MCF 10A (cell line): ENCODE results near the gene PRR35. TPM values are rescaled to one million over a fixed set of nuclear protein-coding genes. Genes with fewer than 3 reads are reported as not detected.

Experiments used
- BruUV-seq: library from RNA; stranded (reverse); fragments of 400-500 nt; replicated peaks from 2 replicates; lab custom pipeline; 2021; lab: Mats Ljungman, UMichigan
- CTCF ChIA-PET: fragments of 300-600 bp; sonication (Branson Sonifier 250); formaldehyde crosslinking; extraction: SDS; loops from one replicate; lab custom pipeline; 2021; ENCODE audit warnings: antibody characterized with exemption, inconsistent platforms; lab: Yijun Ruan, JAX
- POLR2A ChIA-PET: fragments of 300-600, 350-650 bp; sonication (Branson Sonifier 250); formaldehyde crosslinking; extraction: SDS; loops from one replicate; lab custom pipeline; 2020; ENCODE audit warnings: antibody characterized with exemption, inconsistent platforms; lab: Yijun Ruan, JAX
- DNase-seq: peaks from one replicate; pipeline ENCODE4 v3.0.0-alpha.2; 2018; ENCODE audit not compliant: unreplicated experiment
- H3K27ac Mint-ChIP-seq: one replicate; pipeline ENCODE4 v1.8.0; 2022; ENCODE audit warnings: mild to moderate bottlenecking, low read depth, mixed read lengths; ENCODE audit not compliant: unreplicated experiment
- H3K27me3 Mint-ChIP-seq: one replicate; pipeline ENCODE4 v1.8.0; 2022; ENCODE audit warnings: mixed read lengths; ENCODE audit not compliant: insufficient read depth, unreplicated experiment
- H3K36me3 Mint-ChIP-seq: one replicate; pipeline ENCODE4 v1.8.0; 2022; ENCODE audit warnings: mild to moderate bottlenecking, moderate library complexity, mixed read lengths; ENCODE audit not compliant: insufficient read depth, unreplicated experiment
- H3K4me1 Mint-ChIP-seq: one replicate; pipeline ENCODE4 v1.8.0; 2022; ENCODE audit warnings: mixed read lengths; ENCODE audit not compliant: insufficient read depth, unreplicated experiment
- H3K4me3 Mint-ChIP-seq: one replicate; pipeline ENCODE4 v1.8.0; 2022; ENCODE audit warnings: mild to moderate bottlenecking, moderate library complexity, mixed read lengths; ENCODE audit not compliant: unreplicated experiment
- H3K9me3 Mint-ChIP-seq: one replicate; pipeline ENCODE4 v1.8.0; 2022; ENCODE audit warnings: mixed read lengths; ENCODE audit not compliant: unreplicated experiment
- intact Hi-C: fragments of 100-400 bp; cut with micrococcal nuclease; formaldehyde crosslinking; loops from 2 replicates; pipeline ENCODE4 v1.14.1; 2022
- total RNA-seq: library from RNA; stranded (reverse); gene quantifications from 2 replicates; pipeline ENCODE4 v1.2.3, GENCODE V29; 2022
- TF ChIP-seq, protein P1 (sequence below): fragments of 200-600 bp; IDR thresholded peaks from one replicate; pipeline ENCODE4 v1.8.0; 2022; ENCODE audit warnings: antibody characterized with exemption, mild to moderate bottlenecking; ENCODE audit not compliant: unreplicated experiment

Gene PRR35
- total RNA-seq, 1 experiment from 2014 or later, result not detected

DNA sequence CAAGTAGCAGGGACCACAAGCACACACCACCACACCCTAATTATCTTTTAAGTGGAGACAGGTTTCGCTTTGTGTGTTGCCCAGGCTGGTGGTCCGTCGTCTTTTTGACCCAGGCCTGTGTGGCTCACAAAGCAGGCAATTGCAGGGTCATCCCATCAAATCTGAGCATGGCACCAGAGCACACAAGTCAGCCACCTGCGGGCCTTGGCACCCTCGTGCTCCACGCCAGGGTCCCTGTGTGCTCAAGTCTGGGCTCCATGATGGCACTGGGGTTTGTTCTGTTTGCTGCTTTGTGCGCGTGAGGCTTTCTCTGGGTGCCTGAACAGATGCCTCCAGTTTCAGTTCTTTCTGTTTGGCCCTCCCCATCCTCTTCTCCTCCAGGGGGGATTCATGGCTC lies 35.1 kb upstream of the PRR35 start:
- TF ChIP-seq, protein P1, sequence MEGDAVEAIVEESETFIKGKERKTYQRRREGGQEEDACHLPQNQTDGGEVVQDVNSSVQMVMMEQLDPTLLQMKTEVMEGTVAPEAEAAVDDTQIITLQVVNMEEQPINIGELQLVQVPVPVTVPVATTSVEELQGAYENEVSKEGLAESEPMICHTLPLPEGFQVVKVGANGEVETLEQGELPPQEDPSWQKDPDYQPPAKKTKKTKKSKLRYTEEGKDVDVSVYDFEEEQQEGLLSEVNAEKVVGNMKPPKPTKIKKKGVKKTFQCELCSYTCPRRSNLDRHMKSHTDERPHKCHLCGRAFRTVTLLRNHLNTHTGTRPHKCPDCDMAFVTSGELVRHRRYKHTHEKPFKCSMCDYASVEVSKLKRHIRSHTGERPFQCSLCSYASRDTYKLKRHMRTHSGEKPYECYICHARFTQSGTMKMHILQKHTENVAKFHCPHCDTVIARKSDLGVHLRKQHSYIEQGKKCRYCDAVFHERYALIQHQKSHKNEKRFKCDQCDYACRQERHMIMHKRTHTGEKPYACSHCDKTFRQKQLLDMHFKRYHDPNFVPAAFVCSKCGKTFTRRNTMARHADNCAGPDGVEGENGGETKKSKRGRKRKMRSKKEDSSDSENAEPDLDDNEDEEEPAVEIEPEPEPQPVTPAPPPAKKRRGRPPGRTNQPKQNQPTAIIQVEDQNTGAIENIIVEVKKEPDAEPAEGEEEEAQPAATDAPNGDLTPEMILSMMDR, result no peak
- POLR2A ChIA-PET, result interaction anchor here (0.5 to 3.4 kb wide), 11 partner anchors 8 to 216 kb away, joined by 3 to 40 read pairs (median 4); partner anchors contain the start of genes CIAO3, DECR2, RAB11FIP3 and RHOT2
- H3K9me3 Mint-ChIP-seq, result no peaks in the 10 kb centered on the region
- no TSS peak for BruUV-seq
- intact Hi-C loops, result loop anchor here (1.0 to 10.0 kb wide), 2 partner anchors 100 to 133 kb away; partner anchors contain the start of gene RAB11FIP3
- peaks cover 32% of the 10 kb centered on the region for H3K36me3 Mint-ChIP-seq
- peak overlapping the region; percentile 85 for H3K4me3 Mint-ChIP-seq
- CTCF ChIA-PET, result interaction anchor here (0.9 to 1.3 kb wide), 2 partner anchors 98 to 101 kb away, joined by 3 to 6 read pairs; no protein-coding TSS in a partner anchor
- no peaks in the 10 kb centered on the region for H3K27me3 Mint-ChIP-seq
- DNase-seq, result no peak
- peaks cover 8% of the 10 kb centered on the region for H3K4me1 Mint-ChIP-seq
- H3K27ac Mint-ChIP-seq, result peak overlapping the region; percentile 89

- no peaks in the 10 kb centered on the region for H3K27me3 Mint-ChIP-seq
- H3K9me3 Mint-ChIP-seq, result no peaks in the 10 kb centered on the region
- BruUV-seq, result no TSS peak
- H3K27ac Mint-ChIP-seq, result peak overlapping the region; percentile 89
- peak; percentile 92 for DNase-seq
- ChIA-PET CTCF (interaction anchor here (0.7 to 1.3 kb wide), 5 partner anchors 11 to 203 kb away, joined by 3 to 6 read pairs (median 3); no protein-coding TSS in a partner anchor), POLR2A (interaction anchor here (0.5 to 4.0 kb wide), 17 partner anchors 8 to 215 kb away, joined by 3 to 40 read pairs (median 7); partner anchors contain the start of genes CIAO3, DECR2, METTL26 and RAB11FIP3)
- H3K4me1 Mint-ChIP-seq, result peaks cover 8% of the 10 kb centered on the region
- TF ChIP-seq, protein P1, result no peak
- intact Hi-C loops, result loop anchor here (1.0 to 10.0 kb wide), 2 partner anchors 101 to 133 kb away; partner anchors contain the start of gene RAB11FIP3
- H3K36me3 Mint-ChIP-seq, result peaks cover 32% of the 10 kb centered on the region
- H3K4me3 Mint-ChIP-seq, result peak overlapping the region; percentile 85
These were observed 34.5 kb upstream of the PRR35 start for GRCh38 chr16:525520-526180.

- ChIA-PET POLR2A (interaction anchor here (0.6 to 4.0 kb wide), 23 partner anchors 9 to 180 kb away, joined by 3 to 40 read pairs (median 5); partner anchors contain the start of genes DECR2, METTL26, MRPL28 and RAB11FIP3), CTCF (interaction anchor here (0.7 to 1.3 kb wide), 5 partner anchors 11 to 204 kb away, joined by 3 to 6 read pairs (median 3); no protein-coding TSS in a partner anchor)
- TSS peak; percentile 29 for BruUV-seq
- peaks cover 25% of the 10 kb centered on the region for H3K36me3 Mint-ChIP-seq
- H3K27me3 Mint-ChIP-seq, result no peaks in the 10 kb centered on the region
- H3K9me3 Mint-ChIP-seq, result no peaks in the 10 kb centered on the region
- DNase-seq, result peak; percentile 36
- H3K27ac Mint-ChIP-seq, result peak overlapping the region; percentile 89
- intact Hi-C loops, result loop anchor here (10.0 kb wide), 1 partner anchor 102 kb away; the partner anchor contains the start of gene RAB11FIP3
- TF ChIP-seq, protein P1, result no peak
- peak overlapping the region; percentile 85 for H3K4me3 Mint-ChIP-seq
- H3K4me1 Mint-ChIP-seq, result peaks cover 8% of the 10 kb centered on the region
These were observed 33.8 kb upstream of the PRR35 start for GRCh38 chr16:526181-527014.
